ENCODE data around the gene CGB8. TPM values are rescaled to one million over a fixed set of nuclear protein-coding genes. Genes with fewer than 3 reads are reported as not detected.

The CGB8 gene
- total and polyA plus RNA-seq, 10 of the 15 experiments (the other 5 are each of a cell fraction or from before 2014, with no cell fraction given): not detected

- TF ChIP-seq ATF3 (IDR thresholded peaks at IDR 0.05; ENCODE audit: borderline replicate concordance, extremely low read depth, low read depth, low read length): no peak
- 0 out of 2 replicates have a peak, but pooled peaks have one; percentile 44 for TF ChIP-seq ZNF217 (IDR thresholded peaks at IDR 0.05)
- TF ChIP-seq RB1 (IDR thresholded peaks at IDR 0.05; ENCODE audit: borderline replicate concordance): peak; percentile 94; the same call in 1 of the 2 replicates
- no peak for TF ChIP-seq EZH2 (IDR thresholded peaks at IDR 0.05; ENCODE audit: borderline replicate concordance, control insufficient read depth, low read depth, low read length)
- TF ChIP-seq MLLT1 (IDR thresholded peaks at IDR 0.05): peak; percentile 65
- TF ChIP-seq BRCA1 (IDR thresholded peaks at IDR 0.05; ENCODE audit: low read depth, low read length): peak; percentile 74
- TF ChIP-seq SUPT20H (IDR thresholded peaks at IDR 0.05; ENCODE audit: borderline replicate concordance, control insufficient read depth, low read depth, low read length): no peak
- TF ChIP-seq CBX5 (IDR thresholded peaks at IDR 0.05; ENCODE audit: low read depth): no peak
- no peak for TF ChIP-seq IRF3 (IDR thresholded peaks at IDR 0.05)
- peak; percentile 81; the same call in 1 of the 2 replicates for TF ChIP-seq GATAD2B (conservative IDR thresholded peaks at IDR 0.05; ENCODE audit: low read depth)
- no peak for TF ChIP-seq ZNF274 (IDR thresholded peaks at IDR 0.05; ENCODE audit: insufficient read depth, insufficient read length)
- no peak for TF ChIP-seq CHD4 (IDR thresholded peaks at IDR 0.05)
- peak; percentile 95 for TF ChIP-seq TAF1 (IDR thresholded peaks at IDR 0.05; ENCODE audit: borderline replicate concordance, low read depth, low read length)
- peak; percentile 92 for TF ChIP-seq KLF5 (IDR thresholded peaks at IDR 0.05; ENCODE audit: partially characterized antibody)
- peak; percentile 78 for TF ChIP-seq PBX3 (IDR thresholded peaks at IDR 0.05; ENCODE audit: insufficient replicate concordance, low read depth, low read length)
- TF ChIP-seq ZNF622 (IDR thresholded peaks at IDR 0.05): no peak
- TF ChIP-seq DPF2 (IDR thresholded peaks at IDR 0.05): peak; percentile 71
- 0 out of 2 replicates have a peak, but pooled peaks have one; percentile 40 for TF ChIP-seq PAX5 (IDR thresholded peaks at IDR 0.05; ENCODE audit: borderline replicate concordance, low read depth, low read length)
- TF ChIP-seq LARP7 (IDR thresholded peaks at IDR 0.05): peak; percentile 98
- TF ChIP-seq RELB (IDR thresholded peaks at IDR 0.05; ENCODE audit: low read depth): peak; percentile 64
- 0 out of 2 replicates have a peak, but pooled peaks have one; percentile 17 for TF ChIP-seq JUND (IDR thresholded peaks at IDR 0.05; ENCODE audit: low read depth, low read length)
Measured at GRCh38 chr19:49085020-49085867, 36.3 kb upstream of the CGB8 start, which contains the start of gene SNRNP70 (continued).

Measured in GM12878 (cell line).